ENCODE data around the gene SEMA5B. TPM values are rescaled to one million over a fixed set of nuclear protein-coding genes. Genes with fewer than 3 reads are reported as not detected.

Gene SEMA5B
- polyA plus RNA-seq, 1 of the 3 experiments (the other 2 are of a cell fraction): 0.43 TPM

DNA sequence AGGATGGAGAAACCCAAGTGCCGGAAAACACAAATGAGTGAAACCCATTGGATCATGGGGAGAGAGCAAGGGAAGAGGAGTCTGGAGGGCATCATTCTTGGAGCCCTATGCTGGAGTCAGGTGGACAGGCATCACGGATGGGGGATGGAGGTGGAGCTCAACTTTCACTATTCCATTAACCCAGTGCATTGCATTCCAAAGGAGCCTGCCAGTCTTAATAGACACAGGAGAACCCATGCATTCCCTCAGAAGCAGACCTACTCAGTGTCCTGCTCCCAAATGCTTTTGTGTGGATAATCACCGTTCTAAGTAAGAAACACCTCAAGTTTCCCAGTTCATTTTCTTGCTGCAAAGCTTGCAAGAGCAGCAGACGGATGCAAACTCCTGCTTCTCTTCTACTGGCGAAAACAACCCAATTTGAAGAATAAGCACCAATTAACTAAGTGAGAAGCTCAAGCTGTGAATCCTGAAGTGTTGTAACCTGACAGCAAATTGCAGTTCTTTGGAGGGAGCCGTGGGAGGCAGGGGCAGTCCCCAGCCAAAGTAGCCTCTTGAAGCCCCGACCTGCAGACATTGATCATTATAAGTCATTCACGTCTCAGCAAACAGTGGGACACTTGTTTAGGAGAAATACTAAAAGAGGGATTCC lies 25.3 kb downstream of the SEMA5B start (continued):
- TF ChIP-seq, protein P1, sequence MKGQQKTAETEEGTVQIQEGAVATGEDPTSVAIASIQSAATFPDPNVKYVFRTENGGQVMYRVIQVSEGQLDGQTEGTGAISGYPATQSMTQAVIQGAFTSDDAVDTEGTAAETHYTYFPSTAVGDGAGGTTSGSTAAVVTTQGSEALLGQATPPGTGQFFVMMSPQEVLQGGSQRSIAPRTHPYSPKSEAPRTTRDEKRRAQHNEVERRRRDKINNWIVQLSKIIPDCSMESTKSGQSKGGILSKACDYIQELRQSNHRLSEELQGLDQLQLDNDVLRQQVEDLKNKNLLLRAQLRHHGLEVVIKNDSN (IDR thresholded peaks at IDR 0.05; ENCODE audit: borderline replicate concordance, low read depth): no peak
- TF ChIP-seq, protein P2, sequence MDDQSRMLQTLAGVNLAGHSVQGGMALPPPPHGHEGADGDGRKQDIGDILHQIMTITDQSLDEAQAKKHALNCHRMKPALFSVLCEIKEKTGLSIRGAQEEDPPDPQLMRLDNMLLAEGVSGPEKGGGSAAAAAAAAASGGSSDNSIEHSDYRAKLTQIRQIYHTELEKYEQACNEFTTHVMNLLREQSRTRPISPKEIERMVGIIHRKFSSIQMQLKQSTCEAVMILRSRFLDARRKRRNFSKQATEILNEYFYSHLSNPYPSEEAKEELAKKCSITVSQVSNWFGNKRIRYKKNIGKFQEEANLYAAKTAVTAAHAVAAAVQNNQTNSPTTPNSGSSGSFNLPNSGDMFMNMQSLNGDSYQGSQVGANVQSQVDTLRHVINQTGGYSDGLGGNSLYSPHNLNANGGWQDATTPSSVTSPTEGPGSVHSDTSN (IDR thresholded peaks at IDR 0.05): no peak
- TF ChIP-seq EP300 (IDR thresholded peaks at IDR 0.05; ENCODE audit: borderline replicate concordance in 1 of 2, low read depth in 1 of 2, low read length in 1 of 2): no peak
- no peak for TF ChIP-seq TEAD4 (IDR thresholded peaks at IDR 0.05; ENCODE audit: borderline replicate concordance, insufficient read depth)
- TF ChIP-seq NFIC (IDR thresholded peaks at IDR 0.05; ENCODE audit: borderline replicate concordance): no peak
- TF ChIP-seq FOSL2 (IDR thresholded peaks at IDR 0.05; ENCODE audit: borderline replicate concordance, low read depth): no peak

DNA sequence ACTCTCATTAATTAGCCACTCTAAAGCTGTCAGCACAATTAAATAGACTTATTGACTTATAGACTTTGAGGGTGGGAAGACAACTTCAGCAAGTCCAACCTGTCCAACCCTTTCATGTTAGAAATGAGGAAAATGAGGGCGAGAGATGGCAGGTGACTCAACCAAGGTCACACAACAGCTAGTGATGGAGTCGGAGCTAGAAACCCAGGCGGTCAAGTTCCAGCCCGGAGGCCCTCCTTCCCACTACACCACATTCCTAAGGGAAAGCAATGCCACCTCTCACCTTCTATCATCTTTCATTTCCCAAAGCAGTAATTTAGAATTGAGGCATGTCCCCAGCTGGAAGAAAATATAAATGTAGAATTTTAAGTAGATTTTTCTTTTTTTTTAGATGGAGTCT lies 28.7 kb downstream of the SEMA5B start:
- H3K79me2 ChIP-seq (ENCODE audit: insufficient read depth): no peaks in the 10 kb centered on the region
- H3K4me3 ChIP-seq (ENCODE audit: low read depth in 2 of 2, low read length in 1 of 2): no peak overlapping the region
- DNase-seq: no peak
- H2AFZ ChIP-seq (ENCODE audit: low read depth): no peak overlapping the region
- H3K9ac ChIP-seq: no peak overlapping the region
- ChIA-PET CTCF (interaction anchor here (1.5 to 2.0 kb wide), 4 partner anchors 10 to 56 kb away, joined by 3 to 10 read pairs (median 4); no protein-coding TSS in a partner anchor), POLR2A (no interaction called here)
- H3K27ac ChIP-seq (ENCODE audit: low read depth in 2 of 2, low read length in 1 of 2): no peak overlapping the region
- TF ChIP-seq SIN3A (IDR thresholded peaks at IDR 0.05; ENCODE audit: borderline replicate concordance, low read depth, low read length): no peak
- TF ChIP-seq POLR2AphosphoS5 (IDR thresholded peaks at IDR 0.05; ENCODE audit: low read depth, low read length): no peak
- no peak for TF ChIP-seq RAD21 (IDR thresholded peaks at IDR 0.05; ENCODE audit: low read length)
- no peak for TF ChIP-seq MEF2A (IDR thresholded peaks at IDR 0.05; ENCODE audit: borderline replicate concordance, low read depth)
- TF ChIP-seq NFIC (IDR thresholded peaks at IDR 0.05; ENCODE audit: borderline replicate concordance): no peak
- no peak for TF ChIP-seq MXI1 (IDR thresholded peaks at IDR 0.05; ENCODE audit: low read depth, low read length)
- TF ChIP-seq YY1 (IDR thresholded peaks at IDR 0.05; ENCODE audit: low read depth): no peak
- TF ChIP-seq, protein P3, sequence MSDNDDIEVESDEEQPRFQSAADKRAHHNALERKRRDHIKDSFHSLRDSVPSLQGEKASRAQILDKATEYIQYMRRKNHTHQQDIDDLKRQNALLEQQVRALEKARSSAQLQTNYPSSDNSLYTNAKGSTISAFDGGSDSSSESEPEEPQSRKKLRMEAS (IDR thresholded peaks at IDR 0.05; ENCODE audit: low read depth): no peak
- no peak for TF ChIP-seq RFX5 (IDR thresholded peaks at IDR 0.05; ENCODE audit: low read length)
- TF ChIP-seq, protein P4, sequence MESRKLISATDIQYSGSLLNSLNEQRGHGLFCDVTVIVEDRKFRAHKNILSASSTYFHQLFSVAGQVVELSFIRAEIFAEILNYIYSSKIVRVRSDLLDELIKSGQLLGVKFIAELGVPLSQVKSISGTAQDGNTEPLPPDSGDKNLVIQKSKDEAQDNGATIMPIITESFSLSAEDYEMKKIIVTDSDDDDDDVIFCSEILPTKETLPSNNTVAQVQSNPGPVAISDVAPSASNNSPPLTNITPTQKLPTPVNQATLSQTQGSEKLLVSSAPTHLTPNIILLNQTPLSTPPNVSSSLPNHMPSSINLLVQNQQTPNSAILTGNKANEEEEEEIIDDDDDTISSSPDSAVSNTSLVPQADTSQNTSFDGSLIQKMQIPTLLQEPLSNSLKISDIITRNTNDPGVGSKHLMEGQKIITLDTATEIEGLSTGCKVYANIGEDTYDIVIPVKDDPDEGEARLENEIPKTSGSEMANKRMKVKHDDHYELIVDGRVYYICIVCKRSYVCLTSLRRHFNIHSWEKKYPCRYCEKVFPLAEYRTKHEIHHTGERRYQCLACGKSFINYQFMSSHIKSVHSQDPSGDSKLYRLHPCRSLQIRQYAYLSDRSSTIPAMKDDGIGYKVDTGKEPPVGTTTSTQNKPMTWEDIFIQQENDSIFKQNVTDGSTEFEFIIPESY (IDR thresholded peaks at IDR 0.05; ENCODE audit: borderline replicate concordance, low read depth): no peak
- TF ChIP-seq, protein P2 (IDR thresholded peaks at IDR 0.05): no peak
- TF ChIP-seq, protein P5, sequence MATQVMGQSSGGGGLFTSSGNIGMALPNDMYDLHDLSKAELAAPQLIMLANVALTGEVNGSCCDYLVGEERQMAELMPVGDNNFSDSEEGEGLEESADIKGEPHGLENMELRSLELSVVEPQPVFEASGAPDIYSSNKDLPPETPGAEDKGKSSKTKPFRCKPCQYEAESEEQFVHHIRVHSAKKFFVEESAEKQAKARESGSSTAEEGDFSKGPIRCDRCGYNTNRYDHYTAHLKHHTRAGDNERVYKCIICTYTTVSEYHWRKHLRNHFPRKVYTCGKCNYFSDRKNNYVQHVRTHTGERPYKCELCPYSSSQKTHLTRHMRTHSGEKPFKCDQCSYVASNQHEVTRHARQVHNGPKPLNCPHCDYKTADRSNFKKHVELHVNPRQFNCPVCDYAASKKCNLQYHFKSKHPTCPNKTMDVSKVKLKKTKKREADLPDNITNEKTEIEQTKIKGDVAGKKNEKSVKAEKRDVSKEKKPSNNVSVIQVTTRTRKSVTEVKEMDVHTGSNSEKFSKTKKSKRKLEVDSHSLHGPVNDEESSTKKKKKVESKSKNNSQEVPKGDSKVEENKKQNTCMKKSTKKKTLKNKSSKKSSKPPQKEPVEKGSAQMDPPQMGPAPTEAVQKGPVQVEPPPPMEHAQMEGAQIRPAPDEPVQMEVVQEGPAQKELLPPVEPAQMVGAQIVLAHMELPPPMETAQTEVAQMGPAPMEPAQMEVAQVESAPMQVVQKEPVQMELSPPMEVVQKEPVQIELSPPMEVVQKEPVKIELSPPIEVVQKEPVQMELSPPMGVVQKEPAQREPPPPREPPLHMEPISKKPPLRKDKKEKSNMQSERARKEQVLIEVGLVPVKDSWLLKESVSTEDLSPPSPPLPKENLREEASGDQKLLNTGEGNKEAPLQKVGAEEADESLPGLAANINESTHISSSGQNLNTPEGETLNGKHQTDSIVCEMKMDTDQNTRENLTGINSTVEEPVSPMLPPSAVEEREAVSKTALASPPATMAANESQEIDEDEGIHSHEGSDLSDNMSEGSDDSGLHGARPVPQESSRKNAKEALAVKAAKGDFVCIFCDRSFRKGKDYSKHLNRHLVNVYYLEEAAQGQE (IDR thresholded peaks at IDR 0.05; ENCODE audit: low read depth, low read length): no peak
- no peak for TF ChIP-seq EP300 (IDR thresholded peaks at IDR 0.05; ENCODE audit: borderline replicate concordance in 1 of 2, low read depth in 1 of 2, low read length in 1 of 2)
- no peak for TF ChIP-seq NRF1 (IDR thresholded peaks at IDR 0.05; ENCODE audit: low read depth, low read length)
- no peak for TF ChIP-seq FOSL2 (IDR thresholded peaks at IDR 0.05; ENCODE audit: borderline replicate concordance, low read depth)
- TF ChIP-seq, protein P6, sequence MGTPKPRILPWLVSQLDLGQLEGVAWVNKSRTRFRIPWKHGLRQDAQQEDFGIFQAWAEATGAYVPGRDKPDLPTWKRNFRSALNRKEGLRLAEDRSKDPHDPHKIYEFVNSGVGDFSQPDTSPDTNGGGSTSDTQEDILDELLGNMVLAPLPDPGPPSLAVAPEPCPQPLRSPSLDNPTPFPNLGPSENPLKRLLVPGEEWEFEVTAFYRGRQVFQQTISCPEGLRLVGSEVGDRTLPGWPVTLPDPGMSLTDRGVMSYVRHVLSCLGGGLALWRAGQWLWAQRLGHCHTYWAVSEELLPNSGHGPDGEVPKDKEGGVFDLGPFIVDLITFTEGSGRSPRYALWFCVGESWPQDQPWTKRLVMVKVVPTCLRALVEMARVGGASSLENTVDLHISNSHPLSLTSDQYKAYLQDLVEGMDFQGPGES (IDR thresholded peaks at IDR 0.05; ENCODE audit: low read depth, low read length): no peak
- H3K27me3 ChIP-seq (ENCODE audit: insufficient read depth): no peaks in the 10 kb centered on the region; the same call in 1 of the 2 replicates
- no peaks in the 10 kb centered on the region for H3K36me3 ChIP-seq (replicated peaks in 1 of 2; ENCODE audit: control insufficient read depth in 1 of 2, insufficient read depth in 2 of 2, low read length in 1 of 2)
- no peak overlapping the region for H3K4me2 ChIP-seq
- no peaks in the 10 kb centered on the region; a peak in 1 of 4 replicates for H3K4me1 ChIP-seq (ENCODE audit: control insufficient read depth in 1 of 2, insufficient read depth in 2 of 2, low read depth in 1 of 2, low read length in 1 of 2)
- H4K20me1 ChIP-seq (ENCODE audit: insufficient read depth): no peaks in the 10 kb centered on the region
- H3K9me2 ChIP-seq: no peaks in the 10 kb centered on the region
- H3K9me3 ChIP-seq: no peaks in the 10 kb centered on the region
- no peaks in the 10 kb centered on the region for H3F3A ChIP-seq (replicated peaks; ENCODE audit: insufficient read depth)
- WGBS (ENCODE audit: low lambda C conversion rate): 68% methylated on average over 4 of the region's 4 CpGs
